Activated gamma-delta T cell (primary cell): ENCODE data around the gene JMJD7.

Source experiments
- DNase-seq: peaks from one replicate; lab custom pipeline; 2025; lab: John Stamatoyannopoulos, UW

Gene JMJD7

DNA sequence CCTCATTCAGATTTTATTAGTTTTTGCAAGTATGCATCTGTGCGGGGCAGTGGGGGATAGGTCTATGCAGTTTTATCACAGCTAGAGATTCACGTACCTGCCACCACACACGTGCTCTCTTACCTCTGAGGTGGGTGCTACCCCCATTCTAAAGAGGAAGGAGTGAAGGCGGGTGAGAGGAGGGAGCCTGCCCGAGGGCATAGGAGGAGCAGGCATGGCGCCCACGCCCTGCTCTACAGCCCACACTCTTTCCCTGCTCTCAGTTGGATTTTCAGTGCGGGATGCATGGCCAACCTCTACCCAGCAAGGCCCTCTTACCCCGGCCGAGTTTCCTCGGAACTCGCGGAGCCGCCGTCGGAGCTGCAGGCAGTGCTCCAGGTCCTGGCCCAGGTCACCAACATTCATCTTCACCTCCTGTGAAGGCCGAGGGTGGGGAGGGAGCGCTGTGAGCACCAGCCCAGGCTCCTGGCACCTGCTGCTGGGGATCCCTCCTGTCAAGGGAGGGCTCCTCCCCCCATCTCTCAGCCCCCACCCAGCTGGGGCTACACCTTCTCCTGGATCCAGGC, 37.7 kb downstream of the JMJD7 start:
- no peak for DNase-seq

DNA sequence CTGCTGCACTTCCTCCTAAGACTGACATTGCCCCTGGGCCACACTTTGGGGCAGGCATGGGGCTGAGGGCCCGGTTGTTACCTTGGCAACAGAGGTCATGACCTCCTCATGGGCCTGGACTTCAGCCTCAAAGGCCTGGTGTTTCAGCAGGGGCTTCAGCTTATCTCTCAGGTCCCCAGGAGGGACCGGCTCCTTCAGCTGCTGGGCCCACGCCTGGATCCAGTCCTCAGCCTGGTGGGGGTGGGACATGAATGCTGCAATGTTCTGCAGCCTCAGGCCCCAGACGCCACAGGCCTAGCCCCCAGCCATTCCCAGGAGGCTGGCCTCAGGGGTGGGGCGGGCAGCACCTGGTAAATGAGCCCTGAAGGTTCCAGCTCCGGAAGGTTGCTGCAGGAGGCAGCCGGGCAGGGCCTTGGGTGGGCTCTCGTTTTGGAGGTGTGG, 38.4 kb downstream of the JMJD7 start:
- DNase-seq, result no peak

DNA sequence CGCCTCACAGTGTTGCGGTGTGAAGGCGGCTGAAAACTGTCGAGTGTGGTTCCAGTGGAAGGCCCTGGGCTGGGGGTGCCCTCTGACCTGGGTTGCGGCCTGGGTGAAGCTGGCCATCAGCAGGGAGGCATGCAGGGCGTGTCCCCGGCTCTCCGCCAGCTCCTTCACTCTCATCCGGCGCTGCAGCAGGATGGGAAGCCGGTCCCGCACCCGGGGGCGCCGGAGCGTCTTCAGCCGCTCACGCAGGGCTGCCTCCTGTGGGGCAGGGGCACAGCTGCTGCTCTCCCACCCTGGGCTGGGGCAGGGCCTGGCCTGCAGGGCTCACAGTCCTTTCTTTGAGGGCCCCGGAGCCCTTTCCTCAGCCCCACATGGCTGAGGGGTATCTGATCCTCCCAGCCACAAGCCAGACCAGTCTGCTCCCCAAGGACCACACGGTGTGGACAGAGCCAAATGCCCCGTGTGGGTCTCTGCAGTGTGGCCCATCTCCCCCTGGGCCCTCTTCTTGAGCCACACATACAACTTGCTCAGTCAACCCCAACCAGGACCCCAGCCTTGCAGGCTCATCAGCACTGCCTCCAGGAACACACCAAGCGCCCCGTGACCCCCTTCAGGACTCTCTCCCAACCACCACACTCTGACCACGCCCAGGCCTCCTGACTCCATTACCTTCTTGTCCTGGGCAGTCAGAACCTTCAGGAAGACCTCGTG, 39.1 kb downstream of the JMJD7 start:
- DNase-seq, result no peak

DNA sequence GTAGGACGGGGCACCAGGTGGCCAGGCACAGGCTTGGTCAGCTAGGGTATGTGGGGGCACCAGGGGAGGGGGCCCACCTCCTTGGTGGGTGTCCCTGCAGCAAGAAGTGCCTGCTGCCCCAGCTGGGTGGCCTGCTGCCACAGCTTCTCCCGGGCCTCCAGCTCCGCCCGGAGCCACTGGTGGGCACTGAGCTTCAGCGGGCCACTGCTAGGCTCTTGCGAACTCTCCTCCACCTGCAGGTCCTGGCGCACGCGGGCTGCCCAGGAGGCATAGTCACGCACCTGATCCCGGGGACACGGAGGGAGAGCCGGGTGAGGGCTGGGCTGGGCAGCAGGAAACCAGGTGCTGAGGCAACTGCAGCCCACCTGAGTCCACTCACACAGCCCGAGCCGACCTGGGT, 40.4 kb downstream of the JMJD7 start:
- no peak for DNase-seq

- DNase-seq, result no peak
Observed at GRCh38 chr15:41869770-41870688, 42.1 kb downstream of the JMJD7 start.

GRCh38 chr15:41870689-41871081, 42.8 kb downstream of the JMJD7 start:
- DNase-seq, result no peak

- no peak for DNase-seq
Observed at GRCh38 chr15:41871175-41871905, 43.4 kb downstream of the JMJD7 start.

DNA sequence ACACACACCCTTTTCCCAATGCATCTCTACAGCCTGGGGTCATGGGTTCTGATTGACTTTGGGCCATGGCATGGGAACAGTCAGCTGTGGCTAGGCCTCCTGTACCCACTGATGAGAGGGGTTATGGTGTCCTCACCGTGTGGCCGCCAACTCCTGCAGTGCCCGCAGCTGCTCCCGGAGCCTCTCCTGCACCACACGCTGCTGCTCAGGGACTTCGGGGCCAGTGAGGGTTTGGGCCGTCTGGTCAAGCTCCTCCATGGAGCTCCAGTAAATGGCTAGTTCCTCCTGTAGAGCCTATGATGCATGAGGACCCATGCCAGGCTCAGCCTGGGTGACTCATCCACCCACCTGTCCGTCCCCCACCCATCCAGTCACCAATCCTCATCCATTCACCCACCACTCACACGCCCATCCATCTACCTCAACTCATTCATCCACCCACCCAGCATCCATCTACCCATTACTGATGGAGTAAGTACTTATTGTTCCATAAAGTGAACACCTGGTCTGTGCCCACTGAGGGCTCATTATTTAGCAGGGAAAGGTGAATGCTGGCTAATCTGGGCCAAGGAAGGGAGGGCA, 44.4 kb downstream of the JMJD7 start:
- no peak for DNase-seq

DNA sequence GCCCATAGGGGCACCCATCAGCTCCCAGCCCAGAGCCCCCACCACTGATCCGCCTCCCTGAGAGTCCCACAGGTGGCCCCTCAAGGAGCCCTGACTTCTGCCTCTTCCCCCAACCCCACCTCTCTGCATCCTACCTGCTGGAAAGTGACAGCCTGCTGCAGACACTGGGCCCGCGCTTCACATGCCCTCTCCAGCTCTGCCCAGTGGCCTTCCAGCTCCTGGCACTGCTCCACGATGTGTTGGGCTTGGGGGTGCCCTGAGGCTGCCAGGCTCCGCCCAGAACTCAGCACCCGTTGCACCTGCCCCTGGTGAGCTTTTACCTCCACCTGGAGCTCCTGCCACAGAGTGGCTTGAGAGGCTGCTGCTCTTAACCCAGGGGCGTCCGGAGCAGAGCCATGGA, 45.8 kb downstream of the JMJD7 start:
- no peak for DNase-seq

DNA sequence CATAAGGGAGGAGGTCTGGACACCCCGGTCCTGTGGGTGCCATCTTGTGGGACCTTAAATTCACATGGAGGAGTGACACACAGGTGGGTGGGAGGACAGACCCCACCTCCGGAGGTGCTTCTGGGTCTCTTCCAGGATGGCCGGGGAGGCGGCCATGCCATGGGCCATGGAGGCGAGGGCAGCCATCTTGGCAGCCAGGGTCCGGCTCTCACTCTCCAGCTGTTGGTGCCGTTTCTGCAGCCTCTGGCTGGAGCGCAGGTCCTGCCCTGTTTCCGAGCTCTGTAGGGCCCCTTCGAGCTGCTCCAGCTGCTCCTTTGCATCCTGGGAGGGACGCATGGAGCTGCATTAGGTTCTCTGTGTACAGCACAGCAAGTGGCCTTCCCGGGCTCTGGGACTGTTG, 46.8 kb downstream of the JMJD7 start:
- DNase-seq, result no peak

DNA sequence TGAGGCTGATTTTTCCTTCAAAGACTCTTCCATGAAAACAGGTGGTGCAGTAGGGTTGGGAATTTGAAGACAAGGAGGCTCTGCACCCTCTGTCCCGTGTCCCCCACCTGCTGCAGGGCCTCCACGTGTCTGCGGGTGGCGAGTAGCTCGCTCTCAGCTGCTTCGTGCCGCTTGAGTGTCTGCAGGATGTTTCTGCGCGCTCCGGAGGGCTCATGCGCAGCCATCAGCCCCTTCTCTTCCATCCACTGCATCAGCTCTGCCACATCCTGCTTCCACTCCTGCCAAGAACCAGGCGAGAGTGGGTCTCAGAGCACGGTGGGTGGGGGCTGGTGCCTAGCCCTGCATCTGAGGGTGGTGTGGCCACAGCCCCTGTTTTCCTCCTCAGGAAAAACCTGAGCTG, 48.1 kb downstream of the JMJD7 start:
- DNase-seq, result no peak

GRCh38 chr15:41876689-41877088, 48.8 kb downstream of the JMJD7 start:
- DNase-seq, result no peak

- no peak for DNase-seq
Observed at GRCh38 chr15:41877631-41878354, 49.9 kb downstream of the JMJD7 start.

- no peak for DNase-seq
Observed at GRCh38 chr15:41878355-41878699, 50.4 kb downstream of the JMJD7 start.

DNA sequence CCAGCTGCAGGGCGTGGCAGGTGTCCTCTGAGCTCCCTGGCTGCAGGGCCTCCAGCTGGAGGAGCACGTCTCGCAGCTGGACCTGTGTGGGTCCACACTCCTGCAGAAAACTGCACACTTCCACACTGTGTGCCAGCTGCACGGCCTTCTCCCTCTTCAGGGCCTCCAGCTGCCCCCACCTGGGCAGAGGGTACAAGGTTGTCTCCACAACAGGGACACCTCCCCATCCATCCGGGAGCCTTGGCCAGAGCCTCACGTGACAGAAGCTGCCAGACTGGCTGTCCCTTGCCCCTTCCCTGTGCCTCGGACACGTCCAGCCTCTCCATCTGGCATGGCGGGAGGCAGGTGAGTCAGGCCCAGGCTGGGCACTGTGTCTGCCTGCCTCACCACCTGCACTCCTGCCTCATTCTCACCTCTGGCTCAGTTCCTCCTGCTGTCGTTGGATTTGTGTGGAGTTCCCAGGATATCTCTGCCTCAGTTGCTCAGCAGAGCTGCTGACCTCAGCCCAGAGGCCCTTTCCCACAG, 51.5 kb downstream of the JMJD7 start:
- DNase-seq, result no peak

GRCh38 chr15:41880156-41880877, 52.4 kb downstream of the JMJD7 start:
- no peak for DNase-seq

GRCh38 chr15:41881086-41881485, 53.2 kb downstream of the JMJD7 start:
- DNase-seq, result no peak

- no peak for DNase-seq
Observed at GRCh38 chr15:41881550-41881919, 53.6 kb downstream of the JMJD7 start.

DNA sequence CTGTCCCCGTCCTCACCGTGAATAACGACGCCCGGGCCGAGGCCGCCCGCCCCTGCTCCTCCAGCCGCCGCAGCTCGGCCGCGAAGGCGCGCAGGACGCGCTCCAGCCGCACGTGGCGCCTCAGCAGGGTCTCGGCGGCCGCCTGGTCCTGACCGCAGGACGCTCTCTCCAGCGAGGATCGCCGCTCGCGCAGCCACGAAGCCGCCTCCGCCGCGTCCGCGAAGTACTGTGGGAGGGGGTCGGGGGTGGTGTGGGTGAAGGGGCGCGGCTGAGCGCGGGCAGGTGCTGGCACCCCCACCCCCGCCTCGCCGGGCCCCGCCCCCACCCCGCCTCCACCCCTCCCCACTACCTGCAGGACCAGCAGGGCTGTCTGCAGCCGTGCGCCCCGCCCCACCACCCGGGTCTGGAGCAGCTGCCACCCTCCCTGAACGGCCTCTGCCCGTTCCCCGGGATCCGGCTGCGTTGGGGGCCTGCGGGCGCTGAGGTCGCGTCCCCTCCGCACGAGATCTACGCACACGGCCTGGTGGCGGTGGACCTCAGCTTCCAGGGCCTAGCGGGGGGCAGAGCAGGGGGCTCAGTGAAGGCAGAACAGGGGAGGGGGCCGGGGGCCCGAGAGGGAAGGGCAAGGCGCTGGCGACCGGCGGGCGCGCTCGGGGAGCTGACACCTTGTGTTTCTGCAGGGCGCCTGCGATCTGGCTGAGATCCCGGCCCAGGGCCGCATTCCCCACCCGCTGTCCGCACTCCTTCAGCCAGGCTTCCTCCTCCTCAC, 54.2 kb downstream of the JMJD7 start:
- DNase-seq, result no peak
